OCI-LY1 (cell line): Measurements from ENCODE around the gene PIP4K2B.

Experiments
- H2AFZ ChIP-seq: fragments of 200-600 bp; sonication (generic), shearing (Covaris generic); 2 replicates; pipeline ENCODE4 v1.6.0; 2014; ENCODE audit warnings: antibody characterized with exemption, mild to moderate bottlenecking, low read length
- H3F3A ChIP-seq: fragments of 200-600 bp; sonication (generic), shearing (Covaris generic); 2 replicates; pipeline ENCODE4 v1.6.0; 2014; ENCODE audit warnings: mild to moderate bottlenecking, antibody characterized with exemption, low read length, moderate library complexity; ENCODE audit not compliant: insufficient read depth
- H3K27ac ChIP-seq: fragments of 200-600 bp; sonication (generic); 2 replicates; pipeline ENCODE4 v1.5.1; 2014; ENCODE audit warnings: low read length, mixed run types, mild to moderate bottlenecking, low read depth; ENCODE audit not compliant: poor library complexity, severe bottlenecking
- H3K27me3 ChIP-seq: fragments of 200-600 bp; sonication (generic); 2 replicates; pipeline ENCODE4 v1.6.0; 2014; ENCODE audit warnings: antibody characterized with exemption, mild to moderate bottlenecking, low read length, moderate library complexity; ENCODE audit not compliant: insufficient read depth
- H3K36me3 ChIP-seq: fragments of 200-600 bp; sonication (generic); 2 replicates; pipeline ENCODE4 v1.6.1; 2014; ENCODE audit warnings: mild to moderate bottlenecking, antibody characterized with exemption, low read length, moderate library complexity, mixed read lengths; ENCODE audit not compliant: insufficient read depth
- H3K4me1 ChIP-seq: fragments of 200-600 bp; sonication (generic); 2 replicates; pipeline ENCODE4 v1.5.1; 2014; ENCODE audit warnings: mild to moderate bottlenecking, low read length, moderate library complexity; ENCODE audit not compliant: insufficient read depth, severe bottlenecking
- H3K4me2 ChIP-seq: fragments of 200-600 bp; sonication (generic), shearing (Covaris generic); 2 replicates; pipeline ENCODE4 v1.6.1; 2014; ENCODE audit warnings: low read length
- H3K4me3 ChIP-seq: fragments of 200-600 bp; sonication (generic); 2 replicates; pipeline ENCODE4 v1.5.1; 2014; ENCODE audit warnings: low read length, low read depth, mild to moderate bottlenecking, mixed read lengths; ENCODE audit not compliant: poor library complexity, severe bottlenecking
- H3K79me2 ChIP-seq: fragments of 200-600 bp; shearing (Covaris generic); 2 replicates; pipeline ENCODE4 v1.6.1; 2016; ENCODE audit warnings: mixed run types, low read length, mixed read lengths; ENCODE audit not compliant: insufficient read depth
- H3K9ac ChIP-seq: fragments of 200-600 bp; sonication (generic), shearing (Covaris generic); 2 replicates; pipeline ENCODE4 v1.6.1; 2014; ENCODE audit warnings: mild to moderate bottlenecking, low read length, mixed read lengths
- H3K9me2 ChIP-seq: fragments of 200-600 bp; sonication (generic), shearing (Covaris generic); 2 replicates; pipeline ENCODE4 v1.6.1; 2014; ENCODE audit warnings: low read depth, mild to moderate bottlenecking, low read length, mixed read lengths
- H3K9me3 ChIP-seq: fragments of 200-600 bp; shearing (Covaris generic); 2 replicates; pipeline ENCODE4 v1.6.1; 2014; ENCODE audit warnings: low read length, mixed read lengths
- H4K20me1 ChIP-seq: fragments of 200-600 bp; sonication (generic), shearing (Covaris generic); 2 replicates; pipeline ENCODE4 v1.6.0; 2016; ENCODE audit warnings: mild to moderate bottlenecking, low read length; ENCODE audit not compliant: insufficient read depth
- EZH2 ChIP-seq: fragments of 200-600 bp; sonication (generic), shearing (Covaris generic); IDR thresholded peaks from 2 replicates; pipeline ENCODE4 v1.8.0; 2017; ENCODE audit warnings: borderline replicate concordance, mixed run types, mild to moderate bottlenecking, antibody characterized with exemption, low read length, moderate library complexity, mixed read lengths
- TF ChIP-seq, protein P1 (sequence below): fragments of 200-600 bp; sonication (generic), shearing (Covaris generic); IDR thresholded peaks from 2 replicates; pipeline ENCODE4 v1.5.1; 2017; ENCODE audit warnings: mild to moderate bottlenecking, antibody characterized with exemption, low read length, moderate library complexity, mixed read lengths

Gene PIP4K2B

DNA sequence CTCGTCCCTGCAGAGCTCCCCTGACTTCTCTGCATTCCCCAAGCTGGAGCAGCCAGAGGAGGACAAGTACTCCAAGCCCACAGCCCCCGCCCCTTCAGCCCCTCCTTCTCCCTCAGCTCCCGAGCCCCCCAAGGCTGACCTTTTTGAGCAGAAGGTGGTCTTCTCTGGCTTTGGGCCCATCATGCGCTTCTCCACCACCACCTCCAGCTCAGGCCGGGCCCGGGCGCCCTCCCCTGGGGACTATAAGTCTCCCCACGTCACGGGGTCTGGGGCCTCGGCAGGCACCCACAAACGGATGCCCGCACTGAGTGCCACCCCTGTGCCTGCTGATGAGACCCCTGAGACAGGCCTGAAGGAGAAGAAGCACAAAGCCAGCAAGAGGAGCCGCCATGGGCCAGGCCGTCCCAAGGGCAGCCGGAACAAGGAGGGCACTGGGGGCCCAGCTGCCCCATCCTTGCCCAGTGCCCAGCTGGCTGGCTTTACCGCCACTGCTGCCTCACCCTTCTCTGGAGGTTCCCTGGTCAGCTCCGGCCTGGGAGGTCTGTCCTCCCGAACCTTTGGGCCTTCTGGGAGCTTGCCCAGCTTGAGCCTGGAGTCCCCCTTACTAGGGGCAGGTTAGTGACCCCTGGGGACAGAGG, 82.9 kb downstream of the PIP4K2B start:
- H3K9ac ChIP-seq, result no peak overlapping the region
- no peaks in the 10 kb centered on the region for H4K20me1 ChIP-seq
- H3K9me2 ChIP-seq, result no peaks in the 10 kb centered on the region
- H3K9me3 ChIP-seq, result no peaks in the 10 kb centered on the region
- TF ChIP-seq, protein P1, sequence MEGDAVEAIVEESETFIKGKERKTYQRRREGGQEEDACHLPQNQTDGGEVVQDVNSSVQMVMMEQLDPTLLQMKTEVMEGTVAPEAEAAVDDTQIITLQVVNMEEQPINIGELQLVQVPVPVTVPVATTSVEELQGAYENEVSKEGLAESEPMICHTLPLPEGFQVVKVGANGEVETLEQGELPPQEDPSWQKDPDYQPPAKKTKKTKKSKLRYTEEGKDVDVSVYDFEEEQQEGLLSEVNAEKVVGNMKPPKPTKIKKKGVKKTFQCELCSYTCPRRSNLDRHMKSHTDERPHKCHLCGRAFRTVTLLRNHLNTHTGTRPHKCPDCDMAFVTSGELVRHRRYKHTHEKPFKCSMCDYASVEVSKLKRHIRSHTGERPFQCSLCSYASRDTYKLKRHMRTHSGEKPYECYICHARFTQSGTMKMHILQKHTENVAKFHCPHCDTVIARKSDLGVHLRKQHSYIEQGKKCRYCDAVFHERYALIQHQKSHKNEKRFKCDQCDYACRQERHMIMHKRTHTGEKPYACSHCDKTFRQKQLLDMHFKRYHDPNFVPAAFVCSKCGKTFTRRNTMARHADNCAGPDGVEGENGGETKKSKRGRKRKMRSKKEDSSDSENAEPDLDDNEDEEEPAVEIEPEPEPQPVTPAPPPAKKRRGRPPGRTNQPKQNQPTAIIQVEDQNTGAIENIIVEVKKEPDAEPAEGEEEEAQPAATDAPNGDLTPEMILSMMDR, result no peak
- no peak for TF ChIP-seq EZH2
- peaks cover 7% of the 10 kb centered on the region for H3K4me1 ChIP-seq
- no peak overlapping the region for H2AFZ ChIP-seq
- H3K27ac ChIP-seq, result no peak overlapping the region
- H3F3A ChIP-seq, result no peaks in the 10 kb centered on the region
- H3K27me3 ChIP-seq, result no peaks in the 10 kb centered on the region
- no peaks in the 10 kb centered on the region for H3K79me2 ChIP-seq
- peaks cover 95% of the 10 kb centered on the region for H3K36me3 ChIP-seq
- H3K4me3 ChIP-seq, result no peak overlapping the region
- no peak overlapping the region for H3K4me2 ChIP-seq
